Glomerular visceral epithelial cell (primary cell): ENCODE results near the gene RAPGEF5.
"Not testable (repeated sequence)": the region's sequence is repeated elsewhere in the genome, so short reads cannot be mapped to it uniquely, and the experiment has no call there.

Source experiments
- DNase-seq: peaks from one replicate; pipeline ENCODE4 v3.0.0-alpha.2; 2016; ENCODE audit errors: extremely low spot score

RAPGEF5 gene

DNA sequence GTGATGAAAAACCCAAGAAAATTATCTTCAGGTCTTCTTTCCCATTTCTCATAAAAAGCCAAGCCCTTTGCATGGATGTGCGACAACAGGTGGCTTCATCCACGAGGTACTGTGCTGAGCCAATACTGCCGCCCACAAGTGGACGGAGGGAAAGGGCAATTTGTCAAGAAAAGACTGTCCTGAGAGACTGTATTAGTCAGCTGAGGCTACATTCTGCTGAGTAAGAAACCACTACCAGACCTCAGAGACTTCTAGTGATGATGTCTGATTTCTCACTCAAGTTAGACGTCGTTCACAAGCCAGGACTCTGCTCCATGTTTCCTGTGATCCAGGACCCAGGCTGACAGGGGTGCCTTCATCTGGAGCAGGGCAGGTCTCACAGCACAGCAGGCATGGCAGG is 239.7 kb downstream of the RAPGEF5 start:
- no peak for DNase-seq

DNA sequence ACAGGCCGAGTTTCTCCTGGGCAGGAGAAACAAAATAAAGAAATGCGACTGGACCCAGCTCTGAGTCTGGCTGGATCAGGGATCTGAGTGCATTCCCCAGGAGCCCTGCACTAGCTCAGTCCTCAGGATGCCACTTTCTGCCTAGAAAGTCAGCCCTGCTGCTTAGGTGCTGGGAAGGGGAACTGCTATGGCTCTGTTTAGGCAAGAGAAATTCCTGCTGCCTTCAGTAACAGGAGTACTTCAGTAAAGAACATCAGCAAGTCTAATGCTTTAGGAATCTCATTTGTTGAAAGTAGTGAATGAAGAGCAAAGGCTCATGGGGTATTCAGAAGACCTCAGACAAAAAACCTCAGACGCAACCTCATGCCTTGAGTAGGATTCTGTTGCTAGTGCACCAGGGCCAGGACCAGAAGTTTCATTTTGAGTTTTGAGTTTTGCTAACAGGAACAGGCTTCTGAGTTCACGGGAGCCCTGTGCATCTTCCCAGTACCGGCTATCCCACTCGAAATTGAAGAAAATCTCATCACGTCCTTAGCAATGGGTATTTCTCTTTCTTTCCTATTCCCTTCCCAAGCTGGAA is 240.4 kb downstream of the RAPGEF5 start:
- no peak for DNase-seq

- DNase-seq, result no peak
Measured at GRCh38 chr7:22115689-22116088, 241.3 kb downstream of the RAPGEF5 start.

DNA sequence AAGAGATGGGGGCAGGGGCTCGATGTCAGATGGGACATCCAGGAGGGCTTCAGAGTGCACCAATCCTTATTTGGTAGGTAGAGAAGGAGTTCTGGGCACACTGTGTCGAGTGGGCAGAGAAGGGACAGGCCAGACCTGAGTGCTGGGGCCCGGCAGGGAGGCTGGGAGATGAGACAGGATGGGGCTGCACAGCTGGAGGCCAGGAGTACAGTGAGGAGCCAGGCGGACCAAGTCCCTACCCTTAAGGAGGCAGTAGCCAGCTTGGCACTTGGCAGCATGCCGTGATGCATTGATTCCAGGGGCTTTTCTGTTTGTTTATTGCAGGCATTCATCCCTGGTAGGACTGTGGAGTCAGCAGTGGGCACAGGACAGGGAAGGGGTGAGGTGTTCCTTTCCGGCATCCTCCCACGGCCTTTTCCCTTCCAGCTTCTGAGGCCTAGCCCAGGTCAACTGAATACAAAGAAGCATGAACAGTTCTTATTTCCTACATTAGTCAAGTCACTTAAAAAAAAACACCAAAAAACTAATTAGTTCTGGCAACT is 242.4 kb downstream of the RAPGEF5 start:
- no peak for DNase-seq

DNA sequence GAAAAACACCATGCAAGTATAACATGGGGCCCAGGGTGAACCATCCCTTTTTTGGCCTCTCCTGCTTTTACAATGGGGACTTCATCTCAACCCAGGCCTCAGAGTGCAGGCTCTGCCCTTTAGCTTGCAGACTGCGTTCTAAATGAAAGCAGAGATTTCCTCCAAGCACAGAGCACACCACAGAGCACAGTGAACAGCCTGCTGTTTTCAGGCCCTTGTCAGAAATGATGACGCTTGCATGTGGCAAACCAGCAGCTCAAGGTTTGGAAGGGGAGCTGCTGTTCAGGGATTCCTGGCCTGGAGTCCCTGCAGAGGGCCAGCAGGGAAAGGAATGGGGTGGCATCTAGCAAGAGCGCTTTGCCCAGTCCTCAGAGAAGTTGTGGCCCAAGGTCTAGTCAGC is 243.9 kb downstream of the RAPGEF5 start:
- DNase-seq, result no peak

- no peak for DNase-seq
Measured at GRCh38 chr7:22111661-22112060, 245.3 kb downstream of the RAPGEF5 start.

GRCh38 chr7:22110881-22111280 is 246.1 kb downstream of the RAPGEF5 start:
- no peak for DNase-seq

GRCh38 chr7:22110227-22110839 is 246.6 kb downstream of the RAPGEF5 start:
- DNase-seq, result peak; percentile 64

- no peak for DNase-seq
Measured at GRCh38 chr7:22109761-22110160, 247.2 kb downstream of the RAPGEF5 start.

- no peak for DNase-seq
Measured at GRCh38 chr7:22108151-22108845, 248.7 kb downstream of the RAPGEF5 start.

DNA sequence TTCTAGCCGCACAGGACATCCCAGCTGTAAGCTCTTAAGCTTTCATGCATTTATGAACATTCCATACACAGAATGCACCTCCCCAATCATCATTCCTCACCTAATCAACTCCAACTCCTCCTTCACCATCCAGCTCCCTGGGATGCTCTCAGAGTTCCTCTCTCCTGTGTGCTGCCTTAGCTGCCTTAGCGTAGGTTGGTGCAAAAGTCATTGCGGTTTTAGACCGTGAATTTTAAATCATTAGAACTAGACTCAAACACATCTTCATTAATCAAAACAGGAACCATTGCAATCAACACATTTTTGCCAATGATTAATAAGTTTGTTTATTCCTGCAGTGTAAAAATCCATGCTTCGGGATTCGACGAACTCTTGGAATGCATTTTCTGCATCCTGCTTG is 251.4 kb downstream of the RAPGEF5 start:
- DNase-seq, result no peak

- DNase-seq, result no peak
Measured at GRCh38 chr7:22094413-22095342, 262.3 kb downstream of the RAPGEF5 start.

DNA sequence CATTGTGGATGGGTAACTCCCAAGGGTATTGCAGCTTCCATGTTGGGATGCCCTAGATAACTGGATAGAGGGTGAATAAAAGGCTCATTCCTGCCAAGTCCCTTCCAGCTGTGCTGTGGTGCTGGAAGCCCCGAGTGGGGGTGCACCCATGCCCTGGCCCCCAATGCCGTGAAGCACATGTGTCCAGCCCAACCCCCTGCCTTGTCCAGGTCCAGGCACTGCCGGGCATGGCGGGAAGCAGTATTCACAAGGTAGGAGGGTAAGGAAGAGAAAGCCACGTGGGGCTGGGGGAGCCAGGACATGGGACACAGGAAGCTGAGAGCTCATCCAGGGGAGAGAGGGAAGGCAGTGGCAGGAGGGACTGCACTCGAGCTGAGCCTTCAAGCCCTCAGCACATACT is 263.0 kb downstream of the RAPGEF5 start:
- no peak for DNase-seq

DNA sequence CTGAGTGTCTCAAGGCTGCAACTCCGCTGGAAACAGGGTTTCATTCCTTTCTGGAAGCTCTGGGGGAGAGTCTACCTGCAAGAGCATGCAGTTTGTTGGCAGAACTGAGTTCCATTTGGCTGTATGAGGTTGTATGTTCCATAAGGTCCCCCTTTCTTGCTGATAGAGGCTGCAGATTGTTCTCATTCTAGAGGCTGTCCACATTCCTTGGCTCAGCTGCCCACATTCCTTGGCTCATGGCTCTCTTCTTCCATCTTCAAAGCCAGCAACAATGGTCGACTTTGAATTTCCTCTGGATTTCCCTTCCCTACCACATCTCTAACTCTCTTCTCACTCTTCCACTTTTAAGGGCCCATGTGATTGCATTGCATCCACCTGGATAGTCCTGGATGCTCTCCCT is 264.0 kb downstream of the RAPGEF5 start:
- DNase-seq, result no peak

DNA sequence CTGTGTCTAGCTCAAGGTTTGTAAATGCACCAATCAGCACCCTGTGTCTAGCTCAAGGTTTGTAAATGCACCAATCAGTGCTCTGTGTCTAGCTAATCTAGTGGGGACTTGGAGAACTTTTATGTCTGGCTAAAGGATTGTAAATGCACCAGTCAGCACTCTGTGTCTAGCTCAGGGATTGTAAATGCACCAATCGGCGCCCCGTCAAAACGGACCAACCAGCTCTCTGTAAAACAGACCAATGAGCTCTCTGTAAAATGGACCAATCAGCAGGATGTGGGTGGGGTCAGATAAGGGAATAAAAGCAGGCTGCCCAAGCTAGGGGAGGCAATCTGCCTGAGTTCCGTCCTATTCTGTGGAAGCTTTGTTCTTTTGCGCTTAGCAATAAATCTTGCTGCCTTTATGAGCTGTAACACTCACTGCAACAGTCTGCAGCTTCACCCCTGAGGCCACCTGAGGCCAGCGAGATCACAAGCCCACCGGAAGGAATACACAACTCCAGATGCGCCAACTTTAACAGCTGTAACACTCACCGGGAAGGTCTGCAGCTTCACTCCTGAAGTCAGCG is 265.9 kb downstream of the RAPGEF5 start:
- not testable (repeated sequence) for DNase-seq

GRCh38 chr7:22090512-22090911 is 266.4 kb downstream of the RAPGEF5 start:
- DNase-seq, result no peak

- no peak for DNase-seq
Measured at GRCh38 chr7:22090107-22090506, 266.8 kb downstream of the RAPGEF5 start.

- no peak for DNase-seq
Measured at GRCh38 chr7:22088827-22089226, 268.1 kb downstream of the RAPGEF5 start.

- DNase-seq, result no peak
Measured at GRCh38 chr7:22087861-22088260, 269.1 kb downstream of the RAPGEF5 start.

GRCh38 chr7:22083704-22084240 is 273.2 kb downstream of the RAPGEF5 start:
- no peak for DNase-seq
